A673 (cell line): ENCODE data around the gene NLRP12.
"Not testable (repeated sequence)": the region's sequence is repeated elsewhere in the genome, so short reads cannot be mapped to it uniquely, and the experiment has no call there.

Source experiments
- CTCF ChIP-seq: fragments of 300-800, 200-600 bp; sonication (generic); conservative IDR thresholded peaks from 2 replicates; pipeline ENCODE4 v1.5.1; 2017; ENCODE audit warnings: low read depth, mild to moderate bottlenecking, antibody characterized with exemption, low read length, moderate library complexity, mixed read lengths
- EZH2 ChIP-seq: fragments of 200-600 bp; sonication (generic); IDR thresholded peaks from 2 replicates; pipeline ENCODE4 v1.6.1; 2017; ENCODE audit warnings: borderline replicate concordance, low read depth, mild to moderate bottlenecking, mixed read lengths, antibody characterized with exemption, low read length; ENCODE audit not compliant: poor library complexity, severe bottlenecking

DNA sequence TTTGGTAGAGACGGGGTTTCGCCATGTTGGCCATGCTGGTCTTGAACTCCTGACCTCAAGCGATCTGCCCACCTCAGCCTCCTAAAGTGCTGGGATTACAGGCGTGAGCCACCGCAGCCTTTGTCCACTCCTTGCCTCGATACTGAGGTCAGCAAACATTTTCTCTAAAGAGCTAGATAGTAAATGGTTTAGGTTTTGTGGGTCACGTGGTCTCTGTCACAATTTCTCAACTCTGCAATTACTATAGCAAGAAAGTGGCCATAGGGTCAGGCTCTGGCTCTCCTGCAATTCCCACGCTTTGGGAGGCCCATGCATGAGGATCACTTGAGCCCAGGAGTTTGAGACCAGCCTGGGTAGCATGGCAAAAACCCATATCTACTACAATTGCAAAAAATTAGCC, 42.8 kb downstream of the NLRP12 start:
- TF ChIP-seq CTCF, EZH2: not testable (repeated sequence)
